H1 (cell line): ENCODE data around the gene MED16. TPM values are rescaled to one million over a fixed set of nuclear protein-coding genes. Genes with fewer than 3 reads are reported as not detected.

Experiments
- CTCF ChIA-PET: fragments of 300-600 bp; sonication (Branson Sonifier 250); formaldehyde crosslinking; loops from one replicate; lab custom pipeline; 2021; ENCODE audit not compliant: partially characterized antibody; lab: Charles Lee
- POLR2A ChIA-PET: fragments of 300-600 bp; sonication (Branson Sonifier 250); formaldehyde crosslinking; loops from one replicate; lab custom pipeline; 2021; ENCODE audit warnings: inconsistent platforms; ENCODE audit not compliant: partially characterized antibody; lab: Charles Lee
- DNase-seq, 2 experiments: peaks; one replicate each; pipeline versions ENCODE4 v3.0.0 to v3.0.0-alpha.2; 2010 to 2022; ENCODE audit warnings: low spot score in 2 of 2, low read depth in 1 of 2, mixed read lengths in 1 of 2
- FAIRE-seq: peaks from 2 replicates; lab custom pipeline; 2011; peaks lifted over from hg19 to GRCh38; lab: Jason Lieb, UNC
- H2AFZ ChIP-seq: 2 replicates; pipeline ENCODE4 v1.8.1; 2012; ENCODE audit warnings: low read length, inconsistent platforms
- H2AK5ac ChIP-seq: 2 replicates; pipeline ENCODE4 v1.6.1; 2013; ENCODE audit warnings: low read depth, low read length
- H2BK120ac ChIP-seq: replicated peaks from 2 replicates; pipeline ENCODE3; 2013; ENCODE audit warnings: low read depth, low read length, inconsistent platforms
- H2BK12ac ChIP-seq: 2 replicates; pipeline ENCODE4 v1.6.1; 2013; ENCODE audit warnings: low read depth, low read length
- H2BK15ac ChIP-seq: 2 replicates; pipeline ENCODE4 v1.6.1; 2013; ENCODE audit warnings: low read length
- H2BK20ac ChIP-seq: 2 replicates; pipeline ENCODE4 v1.6.1; 2013; ENCODE audit warnings: low read length
- H2BK5ac ChIP-seq: 2 replicates; pipeline ENCODE4 v1.6.1; 2013; ENCODE audit warnings: low read depth, low read length
- H3K14ac ChIP-seq: 2 replicates; pipeline ENCODE4 v1.6.1; 2013; ENCODE audit warnings: inconsistent platforms; ENCODE audit not compliant: insufficient read length
- H3K18ac ChIP-seq: 2 replicates; pipeline ENCODE4 v1.6.1; 2013; ENCODE audit warnings: low read length; ENCODE audit errors: extremely low read depth
- H3K23ac ChIP-seq: 2 replicates; pipeline ENCODE4 v1.6.1; 2013; ENCODE audit warnings: inconsistent platforms; ENCODE audit not compliant: insufficient read length
- H3K23me2 ChIP-seq: 2 replicates; pipeline ENCODE4 v1.6.1; 2013; ENCODE audit warnings: low read depth, low read length
- H3K27ac ChIP-seq: 2 replicates; pipeline ENCODE4 v1.6.1; 2011; ENCODE audit warnings: low read depth, low read length, inconsistent platforms
- H3K27me3 ChIP-seq, 4 experiments: replicated peaks in 1 of 4; 1 replicate in 1 of 4; 2 replicates in 3 of 4; pipeline versions ENCODE4 v1.6.1 to v1.8.1; 2011 to 2013; ENCODE audit warnings: low read length in 3 of 4, mild to moderate bottlenecking in 3 of 4, inconsistent platforms in 2 of 4, mixed read lengths in 2 of 4, moderate library complexity in 1 of 4; ENCODE audit not compliant: control insufficient read depth in 3 of 4, insufficient read depth in 3 of 4; ENCODE audit errors: extremely low read depth in 1 of 4
- H3K36me3 ChIP-seq, 4 experiments: 2 replicates each; pipeline versions ENCODE4 v1.6.1 to v1.8.1; 2011 to 2013; ENCODE audit warnings: mild to moderate bottlenecking in 4 of 4, low read length in 3 of 4, moderate library complexity in 2 of 4, control low read depth in 1 of 4, inconsistent platforms in 1 of 4; ENCODE audit not compliant: insufficient read depth in 4 of 4, control insufficient read depth in 2 of 4
- H3K4ac ChIP-seq: replicated peaks from 2 replicates; pipeline ENCODE3; 2013; ENCODE audit warnings: low read length, low read depth, mixed read lengths, inconsistent platforms; ENCODE audit not compliant: insufficient read length
- H3K4me1 ChIP-seq, 4 experiments: replicated peaks in 1 of 4; 1 replicate in 1 of 4; 2 replicates in 3 of 4; pipeline versions ENCODE4 v1.6.1 to v1.8.1; 2011 to 2013; ENCODE audit warnings: low read length in 3 of 4, inconsistent platforms in 2 of 4, mixed read lengths in 1 of 4; ENCODE audit not compliant: insufficient read depth in 4 of 4, control insufficient read depth in 3 of 4
- H3K4me2 ChIP-seq, 2 experiments: 2 replicates each; pipeline versions ENCODE4 v1.6.1 to v1.8.1; 2011 to 2013; ENCODE audit warnings: low read depth in 2 of 2, low read length in 2 of 2, control low read depth in 1 of 2, inconsistent platforms in 1 of 2, mild to moderate bottlenecking in 1 of 2; ENCODE audit not compliant: insufficient read depth in 1 of 2
- H3K4me3 ChIP-seq, 4 experiments: fragments of 200-600, 300-600 bp in 1 of 4; sonication (generic), shearing (Covaris generic), sonication (Bioruptor Twin) in 1 of 4; 2 replicates each; pipeline versions ENCODE4 v1.5.1 to v1.8.1; 2011 to 2016; ENCODE audit warnings: low read length in 4 of 4, low read depth in 3 of 4, control low read depth in 2 of 4, inconsistent platforms in 2 of 4, mild to moderate bottlenecking in 2 of 4, mixed read lengths in 1 of 4, moderate library complexity in 1 of 4; ENCODE audit not compliant: insufficient read depth in 2 of 4; ENCODE audit errors: extremely low read depth in 1 of 4
- H3K56ac ChIP-seq: replicated peaks from 2 replicates; pipeline ENCODE3; 2013; ENCODE audit warnings: low read depth, mild to moderate bottlenecking, mixed read lengths, low read length, inconsistent platforms; ENCODE audit not compliant: insufficient read length
- H3K79me1 ChIP-seq: 2 replicates; pipeline ENCODE4 v1.6.1; 2013; ENCODE audit warnings: low read depth, low read length, control low read depth
- H3K79me2 ChIP-seq, 2 experiments: 2 replicates each; pipeline versions ENCODE4 v1.6.1 to v1.8.1; 2012 to 2013; ENCODE audit warnings: low read length in 2 of 2, mild to moderate bottlenecking in 2 of 2, inconsistent platforms in 1 of 2; ENCODE audit not compliant: insufficient read depth in 2 of 2, control insufficient read depth in 1 of 2
- H3K9ac ChIP-seq, 4 experiments: replicated peaks in 1 of 4; 1 replicate in 1 of 4; 2 replicates in 3 of 4; pipeline versions ENCODE4 v1.6.1 to v1.8.1; 2011 to 2013; ENCODE audit warnings: low read depth in 3 of 4, low read length in 3 of 4, control low read depth in 2 of 4, mild to moderate bottlenecking in 2 of 4, moderate library complexity in 2 of 4, inconsistent platforms in 1 of 4; ENCODE audit errors: extremely low read depth in 1 of 4
- H3K9me3 ChIP-seq, 2 experiments: 2 replicates each; pipeline versions ENCODE4 v1.6.1 to v1.8.1; 2012 to 2013; ENCODE audit warnings: mild to moderate bottlenecking in 2 of 2, moderate library complexity in 2 of 2, control low read depth in 1 of 2, inconsistent platforms in 1 of 2, low read depth in 1 of 2, low read length in 1 of 2, mixed read lengths in 1 of 2; ENCODE audit not compliant: insufficient read depth in 2 of 2
- H4K20me1 ChIP-seq, 2 experiments: replicated peaks in 1 of 2; 2 replicates each; pipeline versions ENCODE3 to v1.8.1; 2011 to 2013; ENCODE audit warnings: inconsistent platforms in 2 of 2, low read length in 2 of 2, mild to moderate bottlenecking in 1 of 2; ENCODE audit not compliant: insufficient read depth in 2 of 2, control insufficient read depth in 1 of 2
- H4K5ac ChIP-seq: 2 replicates; pipeline ENCODE4 v1.6.1; 2013; ENCODE audit warnings: low read length, low read depth, mixed read lengths, inconsistent platforms; ENCODE audit not compliant: insufficient read length
- H4K8ac ChIP-seq: 2 replicates; pipeline ENCODE4 v1.8.0; 2013; ENCODE audit warnings: mild to moderate bottlenecking, moderate library complexity, low read length, inconsistent platforms; ENCODE audit not compliant: insufficient read depth; ENCODE audit errors: extremely low read depth
- H4K91ac ChIP-seq: replicated peaks from 2 replicates; pipeline ENCODE3; 2013; ENCODE audit warnings: low read length, mixed read lengths, inconsistent platforms; ENCODE audit not compliant: insufficient read length
- BRCA1 ChIP-seq: IDR thresholded peaks from 2 replicates; pipeline ENCODE4 v1.6.1; 2012; ENCODE audit warnings: low read depth, low read length, improper control_type of control experiment
- CHD1 ChIP-seq: IDR thresholded peaks from 2 replicates; pipeline ENCODE4 v1.6.1; 2012; ENCODE audit warnings: low read depth, low read length, improper control_type of control experiment
- JUN ChIP-seq: IDR thresholded peaks from 2 replicates; pipeline ENCODE4 v1.6.1; 2011; ENCODE audit warnings: low read depth, mild to moderate bottlenecking, improper control_type of control experiment, low read length
- NRF1 ChIP-seq: IDR thresholded peaks from 2 replicates; pipeline ENCODE4 v1.6.1; 2011; ENCODE audit warnings: mild to moderate bottlenecking, low read depth, low read length, improper control_type of control experiment
- POU5F1 ChIP-seq: IDR thresholded peaks from 2 replicates; pipeline ENCODE4 v1.6.1; 2011; ENCODE audit warnings: low read depth, mild to moderate bottlenecking, low read length, moderate library complexity
- RBBP5 ChIP-seq: IDR thresholded peaks from 2 replicates; pipeline ENCODE4 v1.7.1; 2012; ENCODE audit warnings: low read depth, mild to moderate bottlenecking, inconsistent platforms, low read length, moderate library complexity, borderline replicate concordance
- RFX5 ChIP-seq: IDR thresholded peaks from 2 replicates; pipeline ENCODE4 v1.6.1; 2011; ENCODE audit warnings: low read depth, low read length, improper control_type of control experiment, borderline replicate concordance
- SAP30 ChIP-seq: fragments of 300-600 bp; sonication (generic); IDR thresholded peaks from 2 replicates; pipeline ENCODE4 v1.7.1; 2012; ENCODE audit warnings: low read length, moderate library complexity, mild to moderate bottlenecking, inconsistent platforms; ENCODE audit not compliant: insufficient read depth, insufficient replicate concordance
- SIRT6 ChIP-seq: IDR thresholded peaks from one replicate; pipeline ENCODE4 v1.7.1; 2012; ENCODE audit warnings: low read length, inconsistent platforms
- SIX5 ChIP-seq: IDR thresholded peaks from 2 replicates; pipeline ENCODE4 v1.6.1; 2011; ENCODE audit warnings: mild to moderate bottlenecking, low read depth, low read length
- SP4 ChIP-seq: IDR thresholded peaks from 2 replicates; pipeline ENCODE4 v1.6.1; 2012; ENCODE audit warnings: low read length, inconsistent platforms
- WGBS, 2 experiments: shearing (Covaris generic) in 1 of 2; methylation state at CpG; one replicate each; pipeline versions ENCODE4 v1.1.6 to v1.1.7; 2013 to 2015; ENCODE audit warnings: low lambda C conversion rate in 2 of 2, mixed read lengths in 2 of 2, inconsistent platforms in 1 of 2, low coverage in 1 of 2, missing lambda C conversion rate in 1 of 2; ENCODE audit not compliant: insufficient replicate concordance in 2 of 2, insufficient coverage in 1 of 2, insufficient read length in 1 of 2; ENCODE audit errors: extremely low coverage in 1 of 2, missing lambda C conversion rate in 1 of 2; 5-methylcytosine and 5-hydroxymethylcytosine counted together
- polyA plus RNA-seq, 7 experiments: library from polyadenylated mRNA; depleted of rRNA in 3 of 7; stranded (reverse) in 5 of 7; unstranded in 2 of 7; fragments of >200 nt in 5 of 7; fragments of 200-250 nt in 2 of 7; gene quantifications; 1 replicate in 5 of 7; 2 replicates in 1 of 7; 4 replicates in 1 of 7; pipeline versions ENCODE4 v1.2.1 to v1.2.3, GENCODE V29; 2011 to 2013; ENCODE audit warnings: missing spikeins in 2 of 7, mixed read lengths in 2 of 7
- total RNA-seq: library from RNA; stranded (reverse); fragmentation: NEBNext Ultra II Directional; extraction: Animal tissue kit (Norgen Biotek cat#: 25700); gene quantifications from 2 replicates; pipeline ENCODE4 v1.2.1, GENCODE V29; 2021

The MED16 gene
- total and polyA plus RNA-seq, 2 of the 8 experiments (the other 6 are each of a cell fraction or from before 2014, with no cell fraction given): 51.0 to 67.2 TPM

DNA sequence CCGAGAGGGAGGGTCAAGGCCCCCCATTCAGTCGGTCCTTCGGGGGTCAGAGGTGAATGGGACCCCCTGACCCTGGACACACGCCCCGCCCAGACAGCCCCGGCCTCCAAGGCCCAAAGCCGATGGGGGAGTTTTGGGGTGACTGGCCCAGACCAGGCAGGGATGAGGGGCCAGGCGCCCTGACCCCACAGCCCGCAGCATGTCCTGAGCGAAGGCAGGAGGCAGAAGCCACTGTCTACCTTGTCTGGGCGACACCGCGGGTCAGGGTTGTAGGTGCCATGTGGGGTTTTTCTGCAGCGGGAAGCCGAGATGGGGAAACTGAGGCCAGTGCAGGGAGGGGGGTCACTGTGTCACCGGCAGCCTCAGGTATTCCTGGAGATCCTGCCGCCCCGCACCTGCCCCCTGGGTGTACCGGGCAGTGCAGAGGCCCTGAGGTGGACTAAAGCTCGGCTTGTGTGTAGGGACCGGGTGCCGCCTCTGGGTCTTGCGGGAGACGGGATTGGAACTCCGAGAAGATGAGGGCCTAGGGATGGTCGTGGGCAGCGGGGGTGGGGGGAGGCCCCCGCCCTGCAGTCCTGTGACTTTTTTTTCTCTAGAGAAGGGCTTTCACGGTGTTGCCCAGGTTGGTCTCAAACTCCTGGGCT lies 41.3 kb upstream of the MED16 start:
- H3K9me3 ChIP-seq: no peaks in the 10 kb centered on the region
- H2BK5ac ChIP-seq: 0 out of 2 replicates have a peak overlapping the region, but pooled peaks have one; percentile 44
- peaks cover 3 to 19% of the 10 kb centered on the region in 2 experiments for H4K20me1 ChIP-seq
- H2AK5ac ChIP-seq: no peak overlapping the region
- H3K9ac ChIP-seq: no peak overlapping the region
- H2AFZ ChIP-seq: no peak overlapping the region
- H2BK15ac ChIP-seq: no peak overlapping the region
- no peak overlapping the region for H2BK120ac ChIP-seq
- peak overlapping the region; percentile 58; the same call in 1 of the 2 replicates for H3K27ac ChIP-seq
- no peak overlapping the region for H3K18ac ChIP-seq
- H3K27me3 ChIP-seq: no peaks in the 10 kb centered on the region
- DNase-seq (no peak), FAIRE-seq (no peak)
- H2BK20ac ChIP-seq: no peak overlapping the region
- H3K14ac ChIP-seq: no peak overlapping the region
- ChIA-PET CTCF (interaction anchor here (0.5 to 2.5 kb wide), 4 partner anchors 9 to 80 kb away, joined by 3 to 11 read pairs (median 3); no protein-coding TSS in a partner anchor), POLR2A (interaction anchor here (0.8 to 2.6 kb wide), 2 partner anchors 10 to 92 kb away, joined by 3 to 9 read pairs; partner anchors contain the start of gene CNN2)
- WGBS, 2 experiments: 93% methylated on average over 26 of the region's 29 CpGs; no CpG with 5 or more reads in 1 of the 2 experiments
- H2BK12ac ChIP-seq: no peak overlapping the region
- H3K4me3 ChIP-seq: no peak overlapping the region
- H3K36me3 ChIP-seq: peaks cover 3 to 19% (median 12%) of the 10 kb centered on the region in 4 experiments; a peak in 7 of 8 replicates
- H3K4ac ChIP-seq: no peak overlapping the region
- H3K23me2 ChIP-seq: no peaks in the 10 kb centered on the region
- no peak overlapping the region for H3K23ac ChIP-seq
- no peak overlapping the region for H4K5ac ChIP-seq
- no peak overlapping the region for H4K91ac ChIP-seq
- H3K4me1 ChIP-seq: peaks cover 0 to 16% (median 4%) of the 10 kb centered on the region in 4 experiments; a peak in 4 of 7 replicates
- TF ChIP-seq NRF1 (no peak), POU5F1 (no peak), CHD1 (no peak), SP4 (no peak), SAP30 (no peak), RBBP5 (no peak), SIX5 (no peak), BRCA1 (no peak), JUN (no peak), RFX5 (no peak), SIRT6 (no peak)
- H3K79me1 ChIP-seq: peaks cover 5% of the 10 kb centered on the region
- no peak overlapping the region for H3K56ac ChIP-seq
- H3K79me2 ChIP-seq: peaks cover 0 to 57% of the 10 kb centered on the region in 2 experiments; a peak in 3 of 4 replicates
- no peak overlapping the region for H3K4me2 ChIP-seq
- no peak overlapping the region for H4K8ac ChIP-seq
